DMS153 (cell line): Measurements from ENCODE around the gene IRGQ.
"Not testable (repeated sequence)": the region's sequence is repeated elsewhere in the genome, so short reads cannot be mapped to it uniquely, and the experiment has no call there.

Experiments used
- DNase-seq: peaks from one replicate; lab custom pipeline; 2025; lab: John Stamatoyannopoulos, UW

The IRGQ gene

DNA sequence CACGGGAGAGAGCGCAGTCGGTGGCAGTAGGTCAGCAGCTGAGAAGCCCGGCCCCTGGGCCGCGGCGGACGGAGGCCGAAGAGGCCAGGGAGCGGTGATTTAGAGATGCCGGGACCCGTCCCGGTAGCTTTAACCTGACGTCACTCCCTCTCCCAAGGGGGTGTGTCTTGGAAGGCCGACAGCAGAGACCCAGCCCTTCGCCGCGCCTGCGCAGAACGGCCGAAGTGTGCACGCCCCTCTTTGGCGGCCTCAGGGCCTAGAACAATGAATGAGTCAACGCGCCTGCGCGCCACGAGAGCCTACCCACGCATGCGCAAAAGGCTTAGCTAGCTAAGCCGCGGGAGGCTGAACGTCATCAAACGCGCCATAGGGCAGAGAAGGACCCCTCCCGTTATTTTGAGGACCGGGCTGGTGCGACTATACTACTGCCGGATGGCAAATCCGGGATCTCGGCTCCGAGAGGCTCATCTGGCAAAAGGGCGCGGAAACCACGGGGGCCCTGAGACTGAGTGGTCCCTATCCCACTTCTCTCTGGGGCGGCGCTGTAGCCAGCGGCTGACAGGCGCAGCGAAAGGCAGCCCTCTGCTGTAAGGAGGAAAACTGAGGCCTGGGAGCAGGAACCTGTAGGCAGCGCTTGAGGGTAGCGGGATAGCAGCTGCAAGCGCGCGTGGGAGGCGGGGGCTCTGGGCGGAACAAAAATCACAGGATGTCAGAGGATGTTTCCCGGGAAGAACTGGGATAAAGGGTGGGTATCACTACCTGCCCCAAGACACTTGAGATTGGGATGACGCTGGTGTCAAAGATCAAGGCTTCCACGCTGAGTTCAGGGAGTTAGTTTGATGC, at the start of gene IRGQ, which contains the start of gene ZNF576:
TSS of gene IRGQ (minus strand) at position 136 of the 843 bp plus-strand sequence. CDS start 796 bp downstream, outside the sequence.
TSS of gene ZNF576 (plus strand) at position 597 of the 843 bp plus-strand sequence. CDS start 514 bp downstream, outside the sequence.
- peak; percentile 99 for DNase-seq

GRCh38 chr19:43644181-43644580, 48.2 kb upstream of the IRGQ start:
- DNase-seq, result no peak

- DNase-seq, result no peak
Observed at GRCh38 chr19:43643326-43643725, 47.4 kb upstream of the IRGQ start.

DNA sequence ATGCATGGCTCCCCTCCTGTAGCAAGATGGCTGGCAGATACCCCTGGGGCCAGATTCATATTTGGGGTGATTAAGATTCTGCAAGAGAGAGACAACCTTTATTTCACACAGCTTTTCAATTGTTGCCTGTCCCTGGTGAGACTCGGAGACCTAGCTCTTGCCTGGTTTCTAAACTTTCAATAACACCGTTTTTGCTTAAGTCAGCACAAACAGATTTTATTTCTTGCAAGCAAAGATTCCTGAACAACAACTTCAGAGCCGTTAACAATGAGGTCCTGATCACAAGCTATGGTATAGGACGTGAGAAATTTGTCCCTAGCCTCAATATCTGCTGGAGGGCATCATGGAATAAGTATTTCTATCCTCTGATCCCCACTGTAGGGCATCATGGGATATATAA, 46.6 kb upstream of the IRGQ start:
- DNase-seq, result no peak

GRCh38 chr19:43641333-43641732, 45.4 kb upstream of the IRGQ start:
- no peak for DNase-seq

DNA sequence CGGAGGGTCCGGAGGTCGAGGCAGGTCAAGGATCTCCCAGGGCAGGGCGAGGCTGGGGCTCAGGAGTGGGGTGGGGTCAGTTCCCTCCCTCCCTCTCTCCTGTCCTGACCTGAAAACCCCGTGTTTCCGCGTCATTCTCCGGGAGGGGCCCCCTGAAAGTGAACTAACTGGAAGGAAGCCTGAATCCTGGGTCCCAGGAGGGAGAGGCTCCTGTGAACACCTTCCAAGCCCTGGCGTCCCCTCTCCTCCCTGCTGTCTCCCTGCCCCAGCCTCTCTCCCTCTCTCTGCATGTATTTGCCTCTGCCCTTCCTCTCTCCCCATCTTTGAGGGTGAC, 44.5 kb upstream of the IRGQ start:
- DNase-seq, result no peak

DNA sequence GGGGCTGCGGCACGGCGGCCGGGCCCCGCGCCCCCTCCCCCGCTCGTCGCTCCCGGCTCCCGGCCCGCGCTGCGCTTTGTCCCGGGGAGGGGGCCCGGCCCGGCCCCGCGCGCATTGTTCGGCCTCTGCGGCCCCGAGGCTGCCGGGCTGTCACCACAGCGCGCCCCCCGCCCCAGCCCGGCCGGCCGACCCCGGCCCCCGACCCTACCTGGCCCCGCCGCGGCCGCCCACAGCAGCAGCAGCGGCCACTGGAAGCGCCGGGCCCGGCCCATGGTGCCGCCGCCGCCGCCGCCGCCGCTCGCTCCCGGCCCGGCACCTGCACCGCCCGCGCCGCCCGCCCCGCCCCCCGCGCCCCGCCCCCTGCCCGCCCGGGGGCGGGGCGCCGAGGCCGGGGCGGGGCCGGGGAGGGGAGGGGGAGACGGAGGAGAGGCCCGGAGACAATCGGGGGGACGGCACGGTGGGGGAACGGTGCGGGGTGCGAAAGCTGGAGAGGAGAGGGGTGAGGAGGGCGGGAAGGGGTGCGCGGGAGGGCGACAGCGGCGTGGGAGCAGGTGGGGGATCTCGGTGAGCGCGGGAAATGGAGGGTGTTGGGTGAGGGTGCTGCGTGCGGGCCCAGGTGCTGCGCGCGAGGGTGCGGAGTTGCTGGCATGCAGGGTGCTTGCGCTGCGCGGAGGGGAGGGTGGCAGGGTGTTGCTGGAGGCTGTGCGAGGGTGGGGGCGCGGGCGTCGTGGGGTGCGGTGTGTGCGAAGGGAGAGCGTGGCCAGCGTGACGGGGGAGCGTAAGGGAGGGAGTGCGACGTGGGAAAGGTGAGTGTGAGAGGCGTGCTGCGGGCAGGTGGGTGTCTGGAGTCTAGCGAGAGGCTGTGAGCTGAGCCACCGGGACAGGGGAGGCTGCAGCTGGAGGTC, 43.8 kb upstream of the IRGQ start, which contains the start of gene CADM4:
TSS of gene CADM4 (minus strand) at position 332 of the 905 bp plus-strand sequence. CDS start at position 272, 60 bp downstream.
- no peak for DNase-seq

- no peak for DNase-seq
Observed at GRCh38 chr19:43638995-43639518, 43.1 kb upstream of the IRGQ start.

- DNase-seq, result no peak
Observed at GRCh38 chr19:43638214-43638994, 42.5 kb upstream of the IRGQ start.

DNA sequence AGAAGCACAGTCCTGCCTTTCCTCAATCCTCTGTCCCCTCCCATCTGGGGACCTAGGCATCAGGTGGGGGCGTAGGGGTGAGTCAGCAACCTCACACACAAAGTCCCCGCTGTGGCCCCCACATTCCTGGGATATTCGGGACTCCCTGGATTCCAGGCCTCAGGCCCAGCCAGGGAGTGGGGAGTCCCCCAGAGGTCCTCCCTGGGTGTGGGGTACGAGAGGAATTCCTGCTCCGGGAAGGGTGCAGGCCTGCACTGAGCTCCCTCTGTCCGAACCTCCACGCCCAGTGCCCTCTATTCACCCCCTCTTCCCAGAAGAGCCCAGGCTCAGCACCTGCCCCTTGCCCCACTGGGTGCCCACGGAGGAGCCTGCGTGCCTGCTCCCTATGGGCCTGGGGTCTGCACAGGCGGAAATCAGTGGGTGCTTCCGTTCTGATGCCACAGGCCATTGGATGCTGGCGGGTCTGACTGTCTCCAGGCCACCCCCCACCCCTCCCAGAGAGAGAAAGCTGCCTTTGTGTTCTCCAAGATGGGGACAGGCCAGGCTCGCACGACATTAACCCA, 40.3 kb upstream of the IRGQ start:
- DNase-seq, result no peak

DNA sequence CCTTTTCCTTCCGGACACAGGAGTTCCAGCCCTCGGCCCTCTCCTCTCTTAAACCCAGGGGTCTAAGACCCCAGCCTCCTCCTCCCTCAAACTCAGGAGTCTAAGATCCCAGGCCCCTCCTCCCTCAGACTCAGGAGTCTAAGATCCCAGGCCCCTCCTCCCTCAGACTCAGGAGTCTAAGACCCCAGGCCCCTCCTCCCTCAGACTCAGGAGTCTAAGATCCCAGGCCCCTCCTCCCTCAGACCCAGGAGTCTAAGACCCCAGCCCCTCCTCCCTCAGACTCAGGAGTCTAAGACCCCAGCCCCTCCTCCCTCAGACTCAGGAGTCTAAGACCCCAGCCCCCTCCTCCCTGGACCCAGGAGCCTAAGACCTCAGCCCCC, 39.6 kb upstream of the IRGQ start:
- DNase-seq, result not testable (repeated sequence)

DNA sequence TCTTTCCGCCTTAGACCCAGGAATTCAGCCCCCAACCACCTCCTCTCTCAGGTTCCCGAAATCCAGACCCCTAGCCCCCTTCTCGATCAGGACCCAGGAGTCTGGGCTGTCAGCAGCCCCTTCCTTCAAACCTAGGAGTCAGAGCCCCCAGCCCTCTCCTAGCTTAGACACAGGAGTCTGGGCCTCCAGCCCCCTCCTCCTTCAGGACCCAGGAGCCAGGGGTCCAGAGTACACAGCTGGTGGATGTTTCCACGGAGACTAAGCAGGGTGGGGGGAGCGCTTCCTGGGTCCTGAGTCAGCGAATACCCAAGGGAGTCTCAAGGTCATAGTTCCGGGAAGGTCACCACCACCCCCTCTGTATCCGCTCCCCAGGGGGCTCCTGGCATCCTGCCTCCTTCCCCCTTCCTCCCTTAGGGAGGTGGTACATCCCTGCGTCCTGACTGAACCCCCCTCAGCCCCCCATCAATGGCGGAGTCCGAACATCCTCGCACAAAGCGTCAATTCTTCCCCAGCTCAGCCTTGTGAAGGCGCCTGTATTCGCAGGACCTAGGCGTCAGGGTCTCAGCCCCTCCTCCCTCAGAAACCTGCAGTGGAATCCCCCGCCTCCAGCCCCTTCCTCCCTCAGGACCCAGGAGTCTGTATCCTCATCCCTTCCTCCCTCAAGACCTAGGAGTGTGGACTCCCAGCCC, 39.1 kb upstream of the IRGQ start:
- DNase-seq, result no peak

- DNase-seq, result no peak
Observed at GRCh38 chr19:43634506-43634871, 38.6 kb upstream of the IRGQ start.

DNA sequence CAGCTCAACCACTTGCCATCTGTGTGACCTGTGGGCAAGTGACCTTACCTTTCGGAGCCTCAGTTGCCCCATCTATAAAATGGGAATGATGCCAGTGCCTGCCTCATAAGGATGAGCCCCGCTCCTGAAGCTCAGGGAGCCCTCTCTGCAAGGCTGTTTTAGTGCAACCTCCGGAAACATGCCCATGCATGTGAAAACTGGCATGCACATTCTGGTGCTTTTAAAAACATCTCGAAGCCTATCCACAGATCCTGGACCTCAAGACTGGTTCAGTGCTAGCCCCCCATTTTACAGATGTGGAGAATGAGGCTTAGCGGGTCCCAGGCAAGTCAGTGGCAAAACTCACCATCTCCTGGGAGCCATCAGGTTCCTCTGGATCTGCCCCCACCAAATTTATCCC, 38.1 kb upstream of the IRGQ start:
- DNase-seq, result no peak

GRCh38 chr19:43633520-43633919, 37.6 kb upstream of the IRGQ start:
- no peak for DNase-seq

DNA sequence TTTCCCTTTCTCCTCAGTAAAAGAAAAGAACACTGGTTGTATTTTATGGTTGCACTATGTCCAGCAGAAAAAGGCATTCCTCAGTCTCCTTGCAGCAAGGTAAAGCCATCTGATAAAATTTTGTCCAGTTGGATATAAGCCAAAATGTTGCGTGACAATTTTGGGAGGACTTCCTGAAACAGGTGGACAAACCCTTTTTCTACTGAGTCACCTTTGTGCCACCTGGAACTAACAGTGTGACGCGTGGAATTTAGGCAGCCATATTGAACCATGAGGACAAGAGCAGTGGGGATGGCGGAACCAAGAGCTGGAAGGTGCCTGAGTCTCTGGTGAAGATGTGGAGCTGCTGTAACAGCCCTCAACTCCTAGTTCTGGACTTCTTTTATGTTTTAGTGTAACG, 35.6 kb upstream of the IRGQ start:
- DNase-seq, result no peak

GRCh38 chr19:43628646-43629326, 32.9 kb upstream of the IRGQ start:
- DNase-seq, result no peak

- no peak for DNase-seq
Observed at GRCh38 chr19:43626838-43627237, 30.9 kb upstream of the IRGQ start.

- DNase-seq, result no peak
Observed at GRCh38 chr19:43625918-43626579, 30.1 kb upstream of the IRGQ start.

- no peak for DNase-seq
Observed at GRCh38 chr19:43624933-43625332, 29.0 kb upstream of the IRGQ start.
